NCI-H2196 (cell line): ENCODE results near the gene U2AF1L4.

Experiments used
- DNase-seq: peaks from one replicate; lab custom pipeline; 2025; ENCODE audit not compliant: unreplicated experiment; lab: John Stamatoyannopoulos, UW

Gene U2AF1L4

GRCh38 chr19:35757749-35758608 lies 12.8 kb upstream of the U2AF1L4 start, which contains the start of gene PROSER3:
PROSER3 (plus strand) TSS chr19:35758176; CDS start chr19:35758216, 40 bp downstream.
- DNase-seq, result peak; percentile 98

DNA sequence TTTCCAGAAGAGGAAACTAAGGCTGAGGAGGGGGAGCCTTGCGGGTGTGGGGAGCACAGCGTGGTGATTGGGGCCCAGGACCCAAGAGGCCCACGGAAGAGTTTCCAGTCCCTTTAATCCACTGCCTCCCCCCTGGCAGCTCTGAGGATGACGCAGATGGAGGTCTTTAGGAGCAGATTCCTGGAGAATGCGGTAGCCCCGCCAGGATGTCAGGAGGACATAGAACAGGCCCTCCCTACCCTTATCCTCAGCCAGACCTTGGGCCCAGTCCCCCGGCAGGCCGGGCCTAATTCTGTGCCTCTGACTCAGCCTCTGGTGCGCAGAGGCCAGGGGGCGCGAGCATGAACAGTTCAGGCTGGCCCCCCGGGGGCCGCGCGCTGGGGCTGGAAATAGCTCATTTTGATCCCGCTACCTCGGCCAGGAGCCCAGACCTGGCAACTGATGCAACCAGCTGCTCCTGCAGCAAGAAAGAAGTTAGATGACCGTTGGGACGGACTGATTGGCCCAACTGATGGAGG lies 12.1 kb upstream of the U2AF1L4 start:
- DNase-seq, result peak; percentile 69

DNA sequence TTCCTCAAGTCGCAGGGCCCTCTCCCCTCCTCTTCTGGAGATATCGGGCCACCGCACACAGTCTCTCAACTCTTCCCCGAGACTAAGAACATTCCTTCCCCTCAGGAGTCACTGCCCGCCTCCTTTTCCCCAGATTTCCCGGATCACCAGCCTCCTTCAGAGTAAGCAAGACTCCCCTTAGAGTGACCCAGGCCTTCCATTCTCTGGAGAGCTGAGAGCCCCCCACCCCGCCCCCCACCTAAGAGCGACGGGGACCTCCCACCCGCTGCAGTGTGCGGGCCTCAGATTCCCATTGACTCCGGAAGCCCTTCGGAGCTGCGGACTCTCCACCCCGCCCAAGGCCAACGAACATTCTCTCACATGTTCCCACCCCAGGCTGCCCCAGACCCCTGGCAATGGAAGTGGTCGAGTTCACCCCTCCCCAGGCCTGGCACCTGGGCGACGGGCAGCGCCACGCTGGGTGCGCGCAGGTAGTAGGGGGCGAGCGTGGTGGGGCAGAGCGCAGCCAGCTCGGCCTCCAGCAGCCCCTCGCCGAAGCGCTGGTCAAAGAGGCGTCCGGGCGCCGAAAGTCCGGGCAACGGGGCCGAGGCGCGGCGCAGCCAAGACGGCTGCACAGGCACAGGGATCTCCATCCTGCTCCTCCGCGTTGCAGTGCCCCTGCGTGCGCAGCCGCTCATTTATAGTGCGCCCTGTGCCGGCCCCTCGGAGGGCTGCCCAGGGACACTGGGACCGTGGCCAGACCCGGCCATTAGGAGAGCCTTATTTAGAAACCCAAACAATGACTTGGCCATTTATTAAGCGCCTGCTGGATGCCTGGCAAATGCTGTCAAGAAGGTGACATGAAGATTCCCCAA lies 11.4 kb upstream of the U2AF1L4 start, which contains the start of gene HSPB6:
HSPB6 (minus strand) TSS at position 653 of the 854 bp plus-strand sequence; CDS start at position 632, 21 bp downstream.
- no peak for DNase-seq

DNA sequence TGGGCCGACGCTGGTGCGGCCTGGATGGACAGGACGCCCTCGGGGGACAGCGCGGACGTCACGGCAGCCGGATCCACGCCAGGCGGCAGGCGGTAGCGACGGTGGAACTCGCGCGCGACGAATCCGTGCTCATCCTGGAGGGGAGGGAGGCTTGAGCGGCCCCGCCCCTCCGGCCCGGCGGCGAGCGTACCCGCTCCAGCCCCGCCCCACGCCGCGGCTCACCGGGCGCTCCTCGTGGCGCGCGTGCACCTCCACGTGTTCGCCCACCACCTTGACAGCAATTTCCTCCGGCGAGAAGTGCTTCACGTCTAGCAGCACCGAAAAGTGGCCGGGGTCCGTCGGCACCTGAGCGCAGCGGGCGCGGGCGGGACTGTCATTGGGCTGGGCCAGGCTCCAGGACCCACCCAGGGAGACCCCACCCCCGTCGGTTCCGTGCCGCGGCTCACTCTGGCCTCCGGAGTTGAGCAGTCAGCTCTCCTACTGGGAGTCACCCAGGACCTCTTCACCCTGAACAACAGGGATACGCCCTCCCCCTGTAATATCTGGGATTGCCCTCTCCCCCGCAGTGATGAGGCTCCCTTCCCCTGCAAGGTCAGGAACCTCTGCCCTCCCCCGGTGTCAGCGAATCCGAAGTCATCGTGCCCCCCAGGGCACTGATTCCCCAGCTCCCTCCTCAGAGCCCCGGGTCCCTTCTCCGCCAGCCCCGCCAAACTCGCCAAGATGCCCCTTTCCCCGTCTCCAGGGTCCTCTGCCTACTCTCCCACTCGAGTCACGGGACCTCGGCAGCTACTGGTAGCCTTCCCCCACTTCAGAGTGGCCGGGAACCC lies 10.5 kb upstream of the U2AF1L4 start:
- no peak for DNase-seq

DNA sequence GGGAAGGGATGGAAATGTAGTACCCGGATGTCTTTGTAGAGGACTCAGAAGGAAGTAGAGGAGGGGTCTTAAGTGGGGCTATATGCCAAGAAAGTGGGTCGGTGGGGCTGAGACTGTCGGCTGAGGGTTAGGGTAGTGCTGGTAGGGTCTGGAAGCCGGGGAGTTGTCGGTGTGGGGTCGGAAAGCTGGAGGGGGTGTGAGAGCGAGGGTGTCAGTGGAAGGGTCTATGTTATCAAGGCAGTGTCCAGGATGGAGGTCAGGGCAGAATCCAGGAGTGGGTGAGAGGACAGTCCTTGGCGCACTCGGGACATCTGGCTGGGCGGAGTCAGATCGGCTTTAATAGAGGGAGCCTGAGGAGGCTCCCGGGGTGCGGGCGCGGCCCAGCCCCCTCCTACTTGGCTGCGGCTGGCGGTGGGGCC lies 9.9 kb upstream of the U2AF1L4 start:
- no peak for DNase-seq

GRCh38 chr19:35754370-35755130 lies 9.3 kb upstream of the U2AF1L4 start:
- no peak for DNase-seq

- no peak for DNase-seq
Observed at GRCh38 chr19:35753634-35754369, 8.6 kb upstream of the U2AF1L4 start.

GRCh38 chr19:35752746-35753350 lies 7.6 kb upstream of the U2AF1L4 start:
- no peak for DNase-seq

GRCh38 chr19:35751839-35752745 lies 6.9 kb upstream of the U2AF1L4 start:
- no peak for DNase-seq

- DNase-seq, result no peak
Observed at GRCh38 chr19:35750167-35750566, 4.9 kb upstream of the U2AF1L4 start.

GRCh38 chr19:35748106-35749020 lies 3.1 kb upstream of the U2AF1L4 start, which contains the start of gene LIN37:
LIN37 (plus strand) TSS chr19:35748576; CDS start chr19:35748725, 149 bp downstream.
- peak; percentile 99 for DNase-seq

DNA sequence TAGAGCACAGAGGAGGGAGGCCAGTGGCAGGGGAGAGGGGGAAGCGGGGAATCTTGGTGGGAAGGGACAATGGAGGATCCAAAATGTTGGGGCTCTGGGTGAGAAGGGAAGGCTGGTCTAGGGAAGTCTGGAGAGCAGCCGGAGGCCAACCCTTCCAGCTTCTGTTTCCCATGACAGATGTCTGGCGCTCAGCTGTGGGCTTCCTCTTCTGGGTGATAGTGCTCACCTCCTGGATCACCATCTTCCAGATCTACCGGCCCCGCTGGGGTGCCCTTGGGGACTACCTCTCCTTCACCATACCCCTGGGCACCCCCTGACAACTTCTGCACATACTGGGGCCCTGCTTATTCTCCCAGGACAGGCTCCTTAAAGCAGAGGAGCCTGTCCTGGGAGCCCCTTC lies 1.3 kb upstream of the U2AF1L4 start:
- no peak for DNase-seq

DNA sequence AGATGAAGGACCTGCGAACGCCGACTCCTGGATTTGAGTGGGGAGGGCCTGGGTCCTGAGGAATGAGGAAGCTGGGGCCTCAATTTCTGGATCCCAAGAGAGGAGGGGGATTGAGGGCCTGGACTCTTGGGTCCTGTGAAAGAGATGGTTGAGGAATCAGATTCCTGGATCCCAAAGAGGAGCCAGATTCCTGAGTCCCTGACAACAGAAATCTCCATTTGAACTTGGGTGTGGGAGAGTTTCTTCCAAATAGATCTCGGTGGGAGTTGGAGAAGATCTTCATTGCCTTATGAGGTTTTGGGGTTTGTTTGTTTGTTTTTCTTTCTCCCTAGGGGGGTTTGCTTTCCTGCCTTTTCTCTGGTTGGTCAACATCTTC lies 857 bp upstream of the U2AF1L4 start:
- no peak for DNase-seq

DNA sequence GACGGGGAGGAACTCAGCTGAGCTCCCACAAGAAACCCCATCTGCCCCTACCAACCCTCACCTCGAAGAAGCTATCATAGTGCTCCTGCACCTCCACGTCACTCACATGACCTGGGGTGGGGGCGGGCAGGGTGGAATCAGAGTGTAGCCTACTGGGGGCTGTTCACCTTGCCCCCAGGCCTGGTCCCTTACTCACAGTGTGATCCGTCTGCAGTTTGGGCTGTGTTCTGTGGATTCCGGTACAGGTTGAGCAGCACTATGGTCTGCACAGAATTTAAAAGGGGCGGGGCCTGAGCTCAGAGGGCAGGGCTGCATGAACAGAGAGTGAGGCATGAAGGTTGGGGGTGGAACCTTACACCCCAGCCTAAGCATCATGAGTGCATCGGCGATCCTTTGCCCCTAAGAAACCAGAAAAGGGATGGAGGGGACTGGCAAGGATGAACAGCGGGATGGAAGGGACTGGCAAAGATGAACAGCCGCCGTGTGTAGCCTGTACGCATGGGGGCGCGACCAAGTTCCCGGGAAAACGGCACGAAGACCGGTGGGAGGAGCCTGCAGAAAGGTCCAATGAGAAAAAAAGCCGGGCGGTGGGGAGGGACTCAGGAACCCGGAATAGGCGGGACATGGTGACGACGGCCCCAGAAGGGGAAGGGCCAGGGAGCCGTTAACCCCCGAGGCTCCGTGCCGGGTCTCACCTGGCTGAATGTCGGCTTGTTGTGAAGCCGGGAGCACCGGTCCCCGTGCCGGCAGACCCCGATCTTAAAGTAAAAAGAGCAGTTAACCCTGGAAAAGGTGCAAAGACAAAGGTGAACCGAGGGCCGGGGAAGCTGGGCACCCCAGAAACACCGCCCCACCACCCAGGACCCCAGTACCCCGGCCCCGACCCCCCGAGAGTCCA lies 539 bp downstream of the U2AF1L4 start:
- peak; percentile 97 for DNase-seq

- no peak for DNase-seq
Observed at GRCh38 chr19:35743640-35744429, 1.4 kb downstream of the U2AF1L4 start.
